ENCODE results near the gene RPN2. TPM values are rescaled to one million over a fixed set of nuclear protein-coding genes. Genes with fewer than 3 reads are reported as not detected.

RPN2 gene
- total and polyA plus RNA-seq, 2 of the 13 experiments (the other 11 are each of a cell fraction or from before 2014, with no cell fraction given) = 587 to 1,818 TPM

GRCh38 chr20:37284691-37285161, 105.6 kb downstream of the RPN2 start (continued):
- TF ChIP-seq ZBTB38 (CRISPR knock-in tag; IDR thresholded peaks at IDR 0.05) (peak; percentile 46; the same call in 1 of the 2 replicates), TIGD3 (CRISPR knock-in tag; IDR thresholded peaks at IDR 0.05; ENCODE audit: borderline replicate concordance) (no peak), SPEN (CRISPR knock-in tag; IDR thresholded peaks at IDR 0.05; ENCODE audit: low read depth) (0 out of 2 replicates have a peak, but pooled peaks have one; percentile 11), ZNF780A (CRISPR knock-in tag; IDR thresholded peaks at IDR 0.05) (no peak), TOPORS (CRISPR knock-in tag; IDR thresholded peaks at IDR 0.05) (no peak), RFXAP (CRISPR knock-in tag; IDR thresholded peaks at IDR 0.05; ENCODE audit: borderline replicate concordance) (0 out of 2 replicates have a peak, but pooled peaks have one; percentile 26), ZNF562 (CRISPR knock-in tag; IDR thresholded peaks at IDR 0.05; ENCODE audit: borderline replicate concordance) (no peak), RBAK (CRISPR knock-in tag; IDR thresholded peaks at IDR 0.05) (no peak), ELF3 (CRISPR knock-in tag; IDR thresholded peaks at IDR 0.05) (no peak)
- TF ChIP-seq, protein P1, sequence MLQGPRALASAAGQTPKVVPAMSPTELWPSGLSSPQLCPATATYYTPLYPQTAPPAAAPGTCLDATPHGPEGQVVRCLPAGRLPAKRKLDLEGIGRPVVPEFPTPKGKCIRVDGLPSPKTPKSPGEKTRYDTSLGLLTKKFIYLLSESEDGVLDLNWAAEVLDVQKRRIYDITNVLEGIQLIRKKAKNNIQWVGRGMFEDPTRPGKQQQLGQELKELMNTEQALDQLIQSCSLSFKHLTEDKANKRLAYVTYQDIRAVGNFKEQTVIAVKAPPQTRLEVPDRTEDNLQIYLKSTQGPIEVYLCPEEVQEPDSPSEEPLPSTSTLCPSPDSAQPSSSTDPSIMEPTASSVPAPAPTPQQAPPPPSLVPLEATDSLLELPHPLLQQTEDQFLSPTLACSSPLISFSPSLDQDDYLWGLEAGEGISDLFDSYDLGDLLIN (CRISPR knock-in tag; IDR thresholded peaks at IDR 0.05; ENCODE audit: borderline replicate concordance) = 0 out of 2 replicates have a peak, but pooled peaks have one; percentile 60
- TF ChIP-seq, protein P2, sequence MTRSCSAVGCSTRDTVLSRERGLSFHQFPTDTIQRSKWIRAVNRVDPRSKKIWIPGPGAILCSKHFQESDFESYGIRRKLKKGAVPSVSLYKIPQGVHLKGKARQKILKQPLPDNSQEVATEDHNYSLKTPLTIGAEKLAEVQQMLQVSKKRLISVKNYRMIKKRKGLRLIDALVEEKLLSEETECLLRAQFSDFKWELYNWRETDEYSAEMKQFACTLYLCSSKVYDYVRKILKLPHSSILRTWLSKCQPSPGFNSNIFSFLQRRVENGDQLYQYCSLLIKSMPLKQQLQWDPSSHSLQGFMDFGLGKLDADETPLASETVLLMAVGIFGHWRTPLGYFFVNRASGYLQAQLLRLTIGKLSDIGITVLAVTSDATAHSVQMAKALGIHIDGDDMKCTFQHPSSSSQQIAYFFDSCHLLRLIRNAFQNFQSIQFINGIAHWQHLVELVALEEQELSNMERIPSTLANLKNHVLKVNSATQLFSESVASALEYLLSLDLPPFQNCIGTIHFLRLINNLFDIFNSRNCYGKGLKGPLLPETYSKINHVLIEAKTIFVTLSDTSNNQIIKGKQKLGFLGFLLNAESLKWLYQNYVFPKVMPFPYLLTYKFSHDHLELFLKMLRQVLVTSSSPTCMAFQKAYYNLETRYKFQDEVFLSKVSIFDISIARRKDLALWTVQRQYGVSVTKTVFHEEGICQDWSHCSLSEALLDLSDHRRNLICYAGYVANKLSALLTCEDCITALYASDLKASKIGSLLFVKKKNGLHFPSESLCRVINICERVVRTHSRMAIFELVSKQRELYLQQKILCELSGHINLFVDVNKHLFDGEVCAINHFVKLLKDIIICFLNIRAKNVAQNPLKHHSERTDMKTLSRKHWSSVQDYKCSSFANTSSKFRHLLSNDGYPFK (CRISPR knock-in tag; IDR thresholded peaks at IDR 0.05; ENCODE audit: borderline replicate concordance) = no peak
- TF ChIP-seq, protein P3, sequence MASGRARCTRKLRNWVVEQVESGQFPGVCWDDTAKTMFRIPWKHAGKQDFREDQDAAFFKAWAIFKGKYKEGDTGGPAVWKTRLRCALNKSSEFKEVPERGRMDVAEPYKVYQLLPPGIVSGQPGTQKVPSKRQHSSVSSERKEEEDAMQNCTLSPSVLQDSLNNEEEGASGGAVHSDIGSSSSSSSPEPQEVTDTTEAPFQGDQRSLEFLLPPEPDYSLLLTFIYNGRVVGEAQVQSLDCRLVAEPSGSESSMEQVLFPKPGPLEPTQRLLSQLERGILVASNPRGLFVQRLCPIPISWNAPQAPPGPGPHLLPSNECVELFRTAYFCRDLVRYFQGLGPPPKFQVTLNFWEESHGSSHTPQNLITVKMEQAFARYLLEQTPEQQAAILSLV (CRISPR knock-in tag; IDR thresholded peaks at IDR 0.05; ENCODE audit: borderline replicate concordance) = 0 out of 2 replicates have a peak, but pooled peaks have one; percentile 16

Data from HepG2 (cell line).